Measurements from ENCODE around the gene GTPBP10.
"Not testable (repeated sequence)": the region's sequence is repeated elsewhere in the genome, so short reads cannot be mapped to it uniquely, and the experiment has no call there.

Gene GTPBP10, protein sequence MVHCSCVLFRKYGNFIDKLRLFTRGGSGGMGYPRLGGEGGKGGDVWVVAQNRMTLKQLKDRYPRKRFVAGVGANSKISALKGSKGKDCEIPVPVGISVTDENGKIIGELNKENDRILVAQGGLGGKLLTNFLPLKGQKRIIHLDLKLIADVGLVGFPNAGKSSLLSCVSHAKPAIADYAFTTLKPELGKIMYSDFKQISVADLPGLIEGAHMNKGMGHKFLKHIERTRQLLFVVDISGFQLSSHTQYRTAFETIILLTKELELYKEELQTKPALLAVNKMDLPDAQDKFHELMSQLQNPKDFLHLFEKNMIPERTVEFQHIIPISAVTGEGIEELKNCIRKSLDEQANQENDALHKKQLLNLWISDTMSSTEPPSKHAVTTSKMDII

DNA sequence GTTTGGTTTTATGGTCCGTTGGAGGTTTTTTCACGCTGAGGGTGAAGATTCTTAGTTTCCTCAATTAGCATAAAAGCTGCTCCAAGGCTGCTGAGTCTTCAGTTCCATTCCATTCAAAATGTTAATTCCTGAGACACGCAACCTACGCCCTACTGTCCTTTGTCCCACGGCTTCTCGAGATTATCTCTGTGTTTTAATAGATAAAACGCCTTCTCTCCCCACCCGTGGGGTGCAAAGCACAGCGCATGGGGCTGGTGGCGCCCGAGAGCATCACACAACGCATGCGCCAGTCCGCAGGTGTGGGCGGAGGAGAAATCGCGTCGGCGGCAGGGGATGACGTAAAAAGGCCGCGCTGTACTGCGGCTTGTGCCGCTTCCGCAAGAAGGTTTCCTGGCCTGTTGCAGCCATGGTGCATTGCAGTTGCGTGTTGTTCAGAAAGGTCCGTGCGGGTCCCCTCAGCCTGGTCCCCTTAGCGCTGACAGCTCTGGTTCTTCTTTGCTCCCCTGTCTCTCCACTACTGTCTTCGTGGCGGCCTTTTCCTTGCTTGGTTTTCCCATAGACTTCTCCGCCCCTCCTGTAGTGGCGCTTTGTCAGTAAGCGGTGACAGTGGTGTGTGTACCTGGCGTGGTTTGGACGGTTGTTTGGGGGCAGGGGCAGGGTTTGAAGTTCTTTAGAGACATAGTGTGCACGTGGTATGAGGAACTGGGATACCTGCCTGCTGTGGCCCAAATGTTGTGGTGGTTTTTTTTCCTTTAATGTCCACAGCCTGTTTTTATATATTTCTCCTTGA lies at the start of gene GTPBP10:
TSS of gene GTPBP10 (plus strand) at position 381 of the 790 bp plus-strand sequence. CDS start at position 407, 26 bp downstream.
- peak; percentile 56 for DNase-seq

GRCh38 chr7:90298145-90299038 lies 48.1 kb upstream of the GTPBP10 start:
- no peak for DNase-seq

- no peak for DNase-seq
Observed at GRCh38 chr7:90303241-90303640, 43.3 kb upstream of the GTPBP10 start.

DNA sequence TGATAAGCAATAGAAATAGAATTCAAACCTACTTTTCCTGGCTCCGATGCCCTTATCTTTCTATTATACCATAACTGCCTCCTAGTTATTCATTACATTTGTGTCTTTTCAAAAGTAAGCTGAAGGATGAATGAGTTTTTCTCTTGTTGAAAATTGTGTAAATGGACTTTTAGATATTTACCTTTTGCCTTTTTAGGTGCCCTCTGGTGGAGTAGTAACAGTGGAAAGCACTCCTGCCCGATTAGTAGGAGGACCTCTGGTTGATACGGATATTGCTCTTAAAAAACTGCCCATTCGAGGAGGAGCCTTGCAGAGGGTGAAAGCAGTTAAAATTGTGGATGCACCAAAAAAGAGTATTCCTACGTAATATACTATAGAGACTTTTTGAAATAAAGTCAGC lies 36.6 kb upstream of the GTPBP10 start:
- no peak for DNase-seq

- no peak for DNase-seq
Observed at GRCh38 chr7:90311175-90311574, 35.3 kb upstream of the GTPBP10 start.

DNA sequence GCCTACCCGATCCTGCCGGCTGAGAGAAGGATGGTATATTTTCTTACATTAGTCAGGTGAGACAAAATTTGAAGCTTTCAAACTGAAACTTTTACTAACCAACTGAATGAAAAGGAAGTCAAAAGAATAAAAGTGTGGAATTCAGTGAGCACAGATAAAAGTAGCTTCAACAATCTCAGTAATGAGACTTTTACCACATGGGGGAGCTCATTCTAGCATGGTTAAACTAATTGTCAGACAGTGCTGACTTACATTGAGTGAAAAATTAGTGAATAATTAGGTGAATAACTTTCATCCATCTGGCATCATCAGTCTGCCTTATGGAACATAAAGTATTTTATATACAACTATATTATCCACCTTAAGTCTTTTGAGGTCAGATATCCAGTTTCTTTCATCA lies 33.8 kb upstream of the GTPBP10 start:
- no peak for DNase-seq

DNA sequence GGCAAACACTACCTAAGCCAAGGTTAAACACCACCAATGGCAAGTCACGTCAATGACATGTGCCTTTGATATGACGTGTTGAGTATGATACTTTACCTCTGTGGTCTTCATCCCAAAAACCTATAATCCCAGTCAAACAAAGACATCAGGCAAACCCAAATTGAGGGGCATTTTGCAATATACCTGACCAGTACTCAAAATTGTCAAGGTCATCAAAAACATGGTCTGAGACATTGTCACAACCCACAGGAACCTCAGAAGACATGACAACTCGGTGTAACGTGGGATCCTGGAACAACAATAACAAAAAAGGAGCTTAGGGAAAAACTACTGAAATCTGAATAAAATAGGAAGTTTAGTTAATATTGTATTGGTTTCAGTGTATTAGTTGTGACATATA lies 32.6 kb upstream of the GTPBP10 start:
- DNase-seq = no peak

- DNase-seq = no peak
Observed at GRCh38 chr7:90320014-90320413, 26.5 kb upstream of the GTPBP10 start.

- DNase-seq = no peak
Observed at GRCh38 chr7:90320418-90320800, 26.1 kb upstream of the GTPBP10 start.

DNA sequence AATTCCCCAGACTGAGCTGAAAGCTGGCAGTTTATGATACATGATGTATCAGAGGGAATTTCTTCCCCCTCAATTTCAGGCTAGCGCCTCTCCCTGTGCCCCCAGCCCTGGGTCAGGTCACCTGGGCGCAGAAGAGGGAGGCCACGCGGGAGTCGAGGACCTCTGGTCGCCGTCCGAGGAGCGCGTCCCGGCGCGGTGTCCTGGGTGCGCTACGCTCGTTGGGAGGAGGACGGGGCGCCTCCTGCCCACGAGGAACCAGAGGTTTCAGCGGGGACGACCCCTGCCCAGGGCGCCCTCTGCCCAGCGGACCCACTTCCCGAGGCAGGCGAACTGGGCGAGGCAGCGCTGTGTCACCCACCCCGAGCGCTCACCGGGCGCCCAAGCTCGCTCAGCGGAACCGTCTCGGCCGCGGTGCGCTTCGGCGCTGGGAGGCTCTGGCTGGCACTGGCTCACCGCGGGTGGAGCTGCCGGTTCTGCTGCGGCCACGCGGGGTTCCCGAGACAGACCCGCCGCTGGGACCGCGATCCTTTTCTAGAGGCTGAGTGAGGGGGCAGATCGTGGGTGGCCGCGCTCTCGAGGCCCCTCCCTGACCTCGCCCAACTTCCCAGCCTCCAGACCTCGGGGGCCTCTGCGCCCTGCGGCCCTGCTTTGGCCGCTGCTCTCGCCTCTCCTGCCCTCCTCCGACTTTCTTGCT lies 25.6 kb upstream of the GTPBP10 start, which contains the start of gene FAM237B:
TSS of gene FAM237B (minus strand) at position 504 of the 694 bp plus-strand sequence. CDS start 1,556 bp downstream, outside the sequence.
- no peak for DNase-seq

DNA sequence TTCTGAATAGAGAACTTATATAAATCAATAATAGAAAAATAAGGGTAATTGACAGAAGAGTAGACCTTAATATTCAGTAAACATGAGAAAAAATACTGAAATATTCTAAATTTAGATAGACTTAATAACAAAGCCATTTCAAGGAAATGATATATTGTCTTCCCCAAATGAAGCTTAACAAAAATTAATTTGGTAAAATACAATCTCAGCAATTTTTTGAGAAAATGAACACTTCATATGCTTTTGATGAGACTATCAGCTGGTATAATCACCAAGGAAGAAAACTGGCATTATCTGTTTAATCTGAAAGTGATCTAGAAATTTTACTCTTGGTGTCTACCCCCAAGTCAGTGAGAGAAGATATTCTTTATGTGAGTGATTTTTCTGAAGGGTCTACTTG lies 23.7 kb upstream of the GTPBP10 start:
- DNase-seq = no peak

DNA sequence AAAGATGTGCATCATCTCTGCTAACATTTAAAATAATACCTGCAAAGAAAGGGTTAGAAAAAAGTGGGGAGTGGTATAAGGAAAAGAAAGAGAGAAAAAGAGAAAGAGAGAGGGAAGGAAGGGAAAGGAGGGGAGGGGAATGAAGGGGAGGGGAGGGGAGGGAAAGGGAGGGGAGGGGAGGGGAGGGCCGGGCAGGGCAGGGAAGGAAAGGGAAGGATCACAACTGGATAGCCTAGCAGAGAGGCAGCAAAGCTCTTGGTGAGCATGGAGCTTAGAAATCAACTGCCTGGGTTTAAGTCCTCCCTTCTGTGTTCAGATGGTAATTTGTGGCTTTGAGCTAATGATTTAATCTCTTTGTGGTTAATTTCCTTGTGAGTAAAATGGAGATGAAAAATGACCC lies 20.0 kb upstream of the GTPBP10 start:
- DNase-seq = no peak

- no peak for DNase-seq
Observed at GRCh38 chr7:90334193-90334843, 12.2 kb upstream of the GTPBP10 start.

- not testable (repeated sequence) for DNase-seq
Observed at GRCh38 chr7:90334926-90335325, 11.6 kb upstream of the GTPBP10 start.

GRCh38 chr7:90337106-90337505 lies 9.4 kb upstream of the GTPBP10 start:
- DNase-seq = no peak

- DNase-seq = no peak
Observed at GRCh38 chr7:90345016-90345415, 1.5 kb upstream of the GTPBP10 start.

DNA sequence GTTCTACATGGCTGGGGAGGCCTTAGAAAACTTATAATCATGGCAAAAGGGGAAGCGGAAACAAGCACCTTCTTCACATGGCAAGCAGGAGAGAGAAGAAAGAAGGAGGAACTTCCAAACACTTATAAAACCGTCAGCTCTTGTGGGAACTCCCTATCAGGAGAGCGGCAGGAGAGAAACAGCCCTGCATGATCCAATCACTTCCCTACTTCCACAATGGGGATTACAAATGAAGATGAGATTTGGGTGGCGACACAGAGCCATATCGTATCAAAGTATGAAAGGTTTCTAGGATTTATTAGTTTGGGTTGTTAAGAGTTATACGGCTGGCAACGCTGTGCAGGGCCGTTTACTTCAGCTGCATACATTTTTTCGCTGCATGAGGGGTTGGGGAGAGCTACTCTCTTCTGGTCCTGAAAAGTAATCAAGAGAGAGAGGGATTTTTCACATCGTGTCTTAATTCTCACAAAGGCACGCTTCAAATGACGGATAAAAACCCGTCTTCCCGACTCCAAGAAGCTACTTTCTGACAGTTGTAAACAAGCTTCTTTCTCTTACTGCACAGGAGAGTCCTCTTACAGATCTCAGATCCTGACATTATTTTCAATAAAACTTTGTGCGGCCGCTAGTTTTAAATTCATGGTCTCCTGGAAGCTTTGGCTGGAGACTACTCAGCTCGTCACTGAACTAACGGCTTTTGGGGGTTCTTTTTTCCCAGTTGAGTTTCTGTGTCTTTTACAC lies 751 bp upstream of the GTPBP10 start:
- no peak for DNase-seq

DNA sequence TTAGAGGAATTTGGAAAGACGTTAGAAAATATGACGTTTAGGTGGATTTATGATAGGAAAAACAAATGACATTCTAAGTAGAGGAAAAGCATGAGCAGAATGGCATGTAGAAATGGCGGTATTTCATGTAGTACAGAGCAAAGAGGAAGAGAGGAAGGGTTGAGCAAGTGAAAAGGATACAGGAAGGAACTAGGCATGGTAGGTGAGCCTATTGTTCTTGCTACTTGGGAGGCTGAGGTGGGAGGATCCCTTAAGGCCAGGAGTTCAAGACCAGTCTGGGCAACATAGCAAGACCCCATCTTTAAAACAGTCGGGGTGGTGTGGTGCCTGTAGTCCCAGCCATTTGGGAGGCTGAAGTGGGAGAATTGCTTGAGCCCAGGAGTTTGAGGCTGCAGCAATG lies 1.2 kb downstream of the GTPBP10 start:
- no peak for DNase-seq

DNA sequence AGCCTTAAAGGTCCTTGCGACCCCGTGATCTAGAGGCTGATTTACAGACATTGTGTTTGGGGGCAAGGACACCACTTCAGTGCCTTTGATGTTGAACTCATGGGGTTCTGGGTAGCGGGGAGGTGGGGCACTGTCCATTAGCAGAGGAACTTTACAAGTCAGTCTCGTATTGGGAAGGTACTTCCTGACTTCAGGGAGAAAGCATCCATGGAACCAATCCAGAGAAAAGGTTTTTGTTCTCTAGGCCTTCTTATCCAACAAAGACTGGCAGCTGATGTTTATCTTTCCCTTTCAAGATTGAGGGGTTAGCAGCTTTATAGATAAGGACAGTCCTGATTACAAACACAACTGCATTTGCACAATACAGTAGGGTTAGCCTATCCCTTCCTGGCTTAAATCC lies 2.8 kb downstream of the GTPBP10 start:
- no peak for DNase-seq

DNA sequence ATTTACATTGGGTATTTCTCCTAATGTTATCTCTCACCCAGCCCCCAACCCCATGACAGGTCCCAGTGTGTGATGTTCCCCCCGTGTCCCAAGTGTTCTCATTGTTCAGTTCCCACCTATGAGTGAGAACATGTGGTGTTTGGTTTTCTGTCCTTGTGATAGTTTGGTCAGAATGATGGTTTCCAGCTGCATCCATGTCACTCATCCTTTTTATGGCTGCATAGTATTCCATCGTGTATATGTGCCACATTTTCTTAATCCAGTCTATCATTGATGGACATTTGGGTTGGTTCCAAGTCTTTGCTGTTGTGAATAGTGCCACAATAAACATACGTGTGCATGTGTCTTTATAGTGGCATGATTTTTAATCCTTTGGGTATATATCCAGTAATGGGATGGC lies 3.5 kb downstream of the GTPBP10 start:
- DNase-seq = not testable (repeated sequence)

DNA sequence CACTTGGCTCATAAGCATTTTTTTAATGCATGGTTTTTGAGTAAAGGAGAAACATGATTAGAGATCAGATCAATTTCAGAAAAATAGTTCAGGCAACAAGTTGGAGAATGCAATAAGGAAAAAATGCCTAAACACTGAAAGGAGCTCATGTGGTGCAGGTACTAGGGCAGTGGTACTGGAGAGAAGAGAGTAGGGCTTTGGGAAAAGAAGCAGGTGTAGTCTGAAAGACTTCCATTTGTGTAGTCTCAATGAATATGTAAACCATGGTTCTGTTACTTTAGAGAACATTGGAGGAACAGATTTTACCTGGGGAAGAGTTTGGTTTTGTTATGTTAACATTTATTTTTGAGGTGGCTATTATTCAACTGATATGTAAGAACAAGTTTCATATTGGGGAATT lies 5.5 kb downstream of the GTPBP10 start:
- DNase-seq = no peak
